Esophagus squamous epithelium (tissue), 4 donors: ENCODE results near the gene NRG3.

Experiments used
- POLR2A ChIP-seq, 4 donors: fragments of 450-650 bp; IDR thresholded peaks; one replicate each; pipeline ENCODE4 v1.6.1; 2017; ENCODE audit warnings: antibody characterized with exemption in 4 of 4, mild to moderate bottlenecking in 4 of 4, moderate library complexity in 3 of 4
- TF ChIP-seq, protein P1 (sequence below), 6 experiments: fragments of 450-650 bp in 4 of 6; fragments of 200-600 bp in 2 of 6; sonication (generic) in 2 of 6; IDR thresholded peaks; one replicate each; pipeline ENCODE4 v1.5.1; 2016 to 2019; ENCODE audit warnings: antibody characterized with exemption in 6 of 6, mild to moderate bottlenecking in 4 of 6, moderate library complexity in 4 of 6

DNA sequence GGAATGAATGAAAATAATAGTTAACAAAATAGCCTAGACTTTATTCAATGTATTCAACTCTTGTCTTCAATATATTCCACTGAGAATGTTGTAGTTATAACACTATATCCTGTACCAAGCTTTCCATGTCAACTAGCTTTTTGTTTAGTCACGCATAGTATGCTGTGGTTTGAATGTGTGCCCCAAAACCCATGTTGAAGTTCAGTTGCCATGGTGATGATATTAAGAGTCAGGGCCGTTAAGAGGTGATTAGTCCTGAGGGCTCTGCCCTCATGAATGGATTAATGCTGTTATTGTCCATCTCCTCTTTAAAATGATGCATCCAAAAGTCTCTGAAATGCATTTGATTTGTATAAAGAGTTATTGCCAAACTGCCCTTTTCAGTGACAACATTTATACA lies 887.6 kb downstream of the NRG3 start:
- TF ChIP-seq POLR2A (IDR thresholded peaks at IDR 0.05) = no peak
- TF ChIP-seq, protein P1, sequence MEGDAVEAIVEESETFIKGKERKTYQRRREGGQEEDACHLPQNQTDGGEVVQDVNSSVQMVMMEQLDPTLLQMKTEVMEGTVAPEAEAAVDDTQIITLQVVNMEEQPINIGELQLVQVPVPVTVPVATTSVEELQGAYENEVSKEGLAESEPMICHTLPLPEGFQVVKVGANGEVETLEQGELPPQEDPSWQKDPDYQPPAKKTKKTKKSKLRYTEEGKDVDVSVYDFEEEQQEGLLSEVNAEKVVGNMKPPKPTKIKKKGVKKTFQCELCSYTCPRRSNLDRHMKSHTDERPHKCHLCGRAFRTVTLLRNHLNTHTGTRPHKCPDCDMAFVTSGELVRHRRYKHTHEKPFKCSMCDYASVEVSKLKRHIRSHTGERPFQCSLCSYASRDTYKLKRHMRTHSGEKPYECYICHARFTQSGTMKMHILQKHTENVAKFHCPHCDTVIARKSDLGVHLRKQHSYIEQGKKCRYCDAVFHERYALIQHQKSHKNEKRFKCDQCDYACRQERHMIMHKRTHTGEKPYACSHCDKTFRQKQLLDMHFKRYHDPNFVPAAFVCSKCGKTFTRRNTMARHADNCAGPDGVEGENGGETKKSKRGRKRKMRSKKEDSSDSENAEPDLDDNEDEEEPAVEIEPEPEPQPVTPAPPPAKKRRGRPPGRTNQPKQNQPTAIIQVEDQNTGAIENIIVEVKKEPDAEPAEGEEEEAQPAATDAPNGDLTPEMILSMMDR (IDR thresholded peaks at IDR 0.05) = no peak
